Neuron (in vitro differentiated cells): Measurements from ENCODE around the gene TNFRSF4.

Source experiments
- H2AFZ ChIP-seq: one replicate; pipeline ENCODE4 v1.6.1; 2013; ENCODE audit warnings: low read depth, mild to moderate bottlenecking, inconsistent platforms, low read length, moderate library complexity
- H3K27me3 ChIP-seq: one replicate; pipeline ENCODE4 v1.6.1; 2013; ENCODE audit warnings: low read length; ENCODE audit not compliant: insufficient read depth
- H3K36me3 ChIP-seq: one replicate; pipeline ENCODE4 v1.6.1; 2013; ENCODE audit warnings: low read length; ENCODE audit not compliant: insufficient read depth
- H3K4me1 ChIP-seq: one replicate; pipeline ENCODE4 v1.6.1; 2013; ENCODE audit warnings: low read length; ENCODE audit not compliant: insufficient read depth
- H3K4me3 ChIP-seq: 2 replicates; pipeline ENCODE4 v1.5.1; 2013; ENCODE audit warnings: mild to moderate bottlenecking, low read length, moderate library complexity
- H3K9me3 ChIP-seq: one replicate; pipeline ENCODE4 v1.6.1; 2013; ENCODE audit warnings: low read length

TNFRSF4 gene

DNA sequence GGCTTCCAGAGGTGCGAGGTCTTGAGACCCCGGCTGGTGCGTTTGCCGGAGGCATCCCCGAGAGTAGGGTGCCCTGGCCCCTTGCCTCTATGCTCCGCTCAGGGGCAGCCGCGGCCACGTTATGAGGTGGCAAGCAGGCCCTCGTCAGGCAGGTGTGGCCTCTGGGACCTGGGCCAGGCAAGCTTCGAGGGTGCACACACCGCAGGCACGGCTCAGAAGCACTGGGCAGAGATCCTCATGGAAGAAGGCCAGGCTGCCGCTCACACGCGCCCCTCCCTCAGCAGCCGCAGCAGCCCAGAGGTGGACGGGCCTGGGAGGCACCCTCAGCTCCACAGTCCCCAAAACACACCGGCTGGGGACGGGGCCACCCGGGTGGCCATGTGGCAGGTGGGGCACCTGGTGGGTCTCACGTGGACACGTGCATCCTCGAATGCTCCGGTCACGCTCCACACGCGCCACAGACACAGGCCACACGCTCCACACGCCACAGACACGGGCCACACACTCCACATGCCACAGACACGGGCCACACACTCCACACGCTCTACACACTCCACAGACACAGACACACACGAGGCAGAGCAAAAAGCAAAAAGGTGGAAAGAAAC, 11.4 kb upstream of the TNFRSF4 start:
- Histone ChIP-seq H3K27me3 (no peaks in the 10 kb centered on the region), H2AFZ (no peak overlapping the region), H3K4me1 (peaks cover 4% of the 10 kb centered on the region), H3K4me3 (no peak overlapping the region), H3K9me3 (no peaks in the 10 kb centered on the region), H3K36me3 (peaks cover 59% of the 10 kb centered on the region)

DNA sequence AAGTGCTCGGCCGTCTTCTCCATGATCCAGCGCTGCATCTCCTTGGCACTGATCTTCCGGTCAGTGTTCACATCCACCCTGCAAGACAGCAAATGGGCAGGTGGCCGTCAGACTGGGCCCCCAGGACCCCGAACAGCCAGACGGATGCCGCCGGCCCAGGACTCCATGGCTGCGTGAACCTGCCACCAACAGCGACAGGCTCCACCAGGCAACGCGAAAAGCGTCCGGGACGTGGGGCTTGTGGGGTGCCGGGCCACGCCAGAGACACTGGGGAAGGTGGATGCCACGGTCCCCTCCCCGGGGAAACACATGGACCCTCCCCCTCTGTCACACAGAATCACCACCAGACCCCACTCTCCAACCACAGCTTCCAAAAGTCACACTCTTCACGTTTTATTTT, 9.9 kb upstream of the TNFRSF4 start:
- Histone ChIP-seq H3K4me3 (no peak overlapping the region), H3K36me3 (peaks cover 61% of the 10 kb centered on the region), H3K27me3 (no peaks in the 10 kb centered on the region), H2AFZ (no peak overlapping the region), H3K9me3 (no peaks in the 10 kb centered on the region), H3K4me1 (no peaks in the 10 kb centered on the region)

DNA sequence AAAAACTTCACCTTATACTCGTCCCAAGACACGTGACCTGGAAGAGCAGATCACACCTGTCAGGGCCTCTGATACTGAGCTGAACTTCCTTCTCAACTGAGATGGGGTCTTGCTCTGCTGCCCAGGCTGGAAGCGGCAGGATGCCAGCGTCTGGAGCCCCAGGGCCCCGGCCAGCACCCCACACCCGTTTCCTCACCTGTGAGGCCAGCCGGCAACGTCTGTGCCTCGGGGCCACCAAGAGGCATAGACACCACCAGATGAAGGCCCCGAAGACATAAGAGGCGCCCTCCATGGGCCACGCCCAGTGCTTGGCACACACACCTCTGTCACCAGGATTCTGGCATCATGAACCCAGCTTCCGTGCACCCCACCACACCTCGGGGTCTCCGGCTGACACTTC, 9.4 kb upstream of the TNFRSF4 start:
- H3K27me3 ChIP-seq: no peaks in the 10 kb centered on the region
- H3K9me3 ChIP-seq: no peaks in the 10 kb centered on the region
- no peak overlapping the region for H2AFZ ChIP-seq
- no peaks in the 10 kb centered on the region for H3K4me1 ChIP-seq
- H3K4me3 ChIP-seq: no peak overlapping the region
- peaks cover 61% of the 10 kb centered on the region for H3K36me3 ChIP-seq

DNA sequence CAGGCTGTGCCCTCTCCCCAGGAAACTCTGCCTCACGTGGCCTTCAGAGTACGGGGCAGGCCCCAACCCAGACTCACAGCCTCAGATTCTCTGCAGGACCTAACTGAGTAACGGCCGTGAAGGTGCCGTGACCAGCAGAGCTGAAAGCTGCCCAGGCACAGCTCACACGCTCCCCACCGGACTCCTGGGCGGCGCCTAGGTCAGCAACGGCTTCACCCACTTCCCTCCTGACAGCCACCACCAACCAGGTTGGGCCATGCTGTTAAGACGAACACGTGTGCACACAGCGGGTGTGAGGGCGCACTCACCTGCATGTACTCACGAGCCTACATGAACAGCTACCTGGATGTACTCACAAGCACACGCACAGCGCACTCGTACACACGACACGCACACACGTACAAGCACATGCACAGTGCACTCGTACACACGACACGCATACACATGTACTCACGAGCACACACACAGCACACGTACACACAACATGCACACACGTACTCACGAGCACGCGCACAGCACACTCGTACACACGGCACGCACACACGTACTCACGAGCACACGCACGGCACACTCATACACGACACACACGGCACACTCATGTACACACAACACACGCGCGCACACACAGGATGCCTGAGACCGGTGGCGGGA, 8.7 kb upstream of the TNFRSF4 start:
- peaks cover 61% of the 10 kb centered on the region for H3K36me3 ChIP-seq
- H2AFZ ChIP-seq: no peak overlapping the region
- H3K4me3 ChIP-seq: no peak overlapping the region
- H3K9me3 ChIP-seq: no peaks in the 10 kb centered on the region
- H3K27me3 ChIP-seq: no peaks in the 10 kb centered on the region
- no peaks in the 10 kb centered on the region for H3K4me1 ChIP-seq

DNA sequence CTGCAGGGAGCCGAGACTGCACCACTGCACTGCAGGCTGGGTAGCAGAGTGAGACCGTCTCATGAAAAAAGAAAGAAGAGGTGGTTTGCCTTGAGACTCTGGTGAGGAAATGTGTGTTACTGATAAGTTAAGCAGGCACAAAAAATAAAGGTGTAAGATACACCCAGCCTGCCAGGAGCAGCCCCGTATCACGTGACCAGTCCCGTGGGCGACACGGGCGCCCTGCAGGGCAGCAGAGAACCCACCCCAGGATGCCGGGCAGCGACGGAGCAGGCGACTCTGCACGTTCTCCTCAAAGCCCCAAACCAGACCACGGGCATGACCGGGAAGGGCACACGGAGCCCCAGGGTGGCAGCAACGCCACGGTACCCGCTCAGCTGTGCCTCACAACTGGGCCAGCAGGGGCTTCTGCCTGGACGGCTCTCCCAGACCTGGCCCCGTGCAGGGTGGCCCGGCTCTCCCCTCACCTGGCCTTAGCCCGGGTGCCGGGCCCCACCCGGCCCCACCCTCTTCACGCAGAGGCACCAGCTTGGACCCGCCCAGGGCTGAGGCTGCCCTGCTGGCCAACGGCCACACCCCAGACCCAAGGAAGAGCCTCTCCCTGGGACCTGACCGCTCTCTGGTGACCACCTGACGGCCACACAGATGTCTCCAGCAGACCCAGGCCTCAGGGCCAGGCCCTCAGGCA, 8.1 kb upstream of the TNFRSF4 start:
- Histone ChIP-seq H3K4me1 (no peaks in the 10 kb centered on the region), H3K27me3 (no peaks in the 10 kb centered on the region), H2AFZ (no peak overlapping the region), H3K36me3 (peaks cover 64% of the 10 kb centered on the region), H3K9me3 (no peaks in the 10 kb centered on the region), H3K4me3 (no peak overlapping the region)

DNA sequence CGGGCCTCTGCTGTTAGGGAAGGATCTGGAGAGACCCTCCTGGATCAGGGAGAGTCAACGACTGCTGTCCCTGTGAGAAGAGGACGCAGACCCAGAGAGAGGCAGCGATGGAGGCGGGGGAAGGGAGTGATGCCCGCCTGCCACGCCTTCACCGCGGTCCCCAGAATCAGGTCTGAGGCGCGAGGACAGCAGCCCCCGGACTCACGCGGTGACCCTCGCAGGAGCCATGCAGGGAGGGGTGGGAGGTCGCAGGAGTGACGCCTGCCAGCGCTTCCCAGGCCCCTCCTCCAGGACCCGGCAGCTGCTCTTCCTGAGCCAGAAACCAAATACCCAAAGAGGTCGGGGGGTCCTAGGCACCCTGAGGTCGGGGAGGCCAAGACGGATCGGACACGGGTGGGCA, 6.2 kb upstream of the TNFRSF4 start:
- Histone ChIP-seq H3K4me3 (no peak overlapping the region), H2AFZ (no peak overlapping the region), H3K9me3 (no peaks in the 10 kb centered on the region), H3K36me3 (peaks cover 62% of the 10 kb centered on the region), H3K27me3 (no peaks in the 10 kb centered on the region), H3K4me1 (no peaks in the 10 kb centered on the region)

DNA sequence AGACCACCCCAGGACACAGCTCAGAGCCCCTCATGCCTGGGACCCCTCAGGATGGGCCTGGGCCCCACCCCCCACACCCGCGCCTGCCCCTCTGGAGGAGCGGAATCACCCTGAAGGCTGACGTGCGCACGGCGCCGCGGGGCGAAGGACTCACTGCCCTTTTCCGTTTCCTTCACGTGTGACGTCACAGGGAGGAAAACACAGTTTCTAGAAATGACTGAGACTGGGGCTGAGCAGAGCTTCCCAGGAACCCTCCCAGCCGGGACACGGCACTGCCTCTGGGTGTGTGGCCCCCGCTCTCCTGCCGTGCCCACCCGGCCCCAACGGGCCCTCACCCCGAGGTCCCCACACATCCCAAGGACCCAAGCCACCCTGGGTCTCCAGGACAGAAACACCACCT, 5.4 kb upstream of the TNFRSF4 start:
- Histone ChIP-seq H3K36me3 (peaks cover 53% of the 10 kb centered on the region), H3K4me1 (no peaks in the 10 kb centered on the region), H3K4me3 (no peak overlapping the region), H2AFZ (no peak overlapping the region), H3K27me3 (no peaks in the 10 kb centered on the region), H3K9me3 (no peaks in the 10 kb centered on the region)

DNA sequence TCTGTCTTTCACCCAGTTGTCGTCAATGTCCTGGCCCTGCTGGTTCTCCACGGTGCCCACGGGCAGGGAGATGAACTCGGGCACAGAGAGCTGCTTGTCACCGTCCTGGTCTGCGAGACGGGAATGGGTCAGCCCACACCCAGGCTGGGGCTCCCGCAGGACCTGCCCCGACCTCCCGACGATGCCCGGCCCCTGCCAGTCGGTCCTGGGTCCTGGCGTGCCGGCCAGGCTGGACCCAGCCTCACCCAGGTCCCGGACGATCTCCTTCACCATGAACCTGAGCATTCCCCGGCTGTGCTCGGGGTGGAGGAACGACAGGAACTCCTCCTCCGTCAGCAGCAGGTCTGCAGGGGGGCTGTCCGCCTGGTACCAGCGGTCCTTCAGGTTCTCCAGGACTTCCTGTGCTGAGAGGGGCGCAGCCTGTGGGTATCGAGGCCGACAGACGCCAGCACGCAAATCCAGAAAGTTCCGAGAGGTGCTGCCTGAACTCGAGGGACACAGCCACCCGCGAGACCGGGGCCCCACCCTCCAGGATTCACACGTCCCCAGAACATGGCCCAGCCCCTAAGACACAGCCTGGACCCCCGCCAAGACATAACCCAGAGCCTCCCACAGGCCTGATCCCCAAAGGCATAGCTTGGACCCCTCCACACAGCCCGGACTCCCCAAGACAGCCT, 4.7 kb upstream of the TNFRSF4 start:
- H3K4me3 ChIP-seq: no peak overlapping the region
- no peaks in the 10 kb centered on the region for H3K4me1 ChIP-seq
- no peak overlapping the region for H2AFZ ChIP-seq
- no peaks in the 10 kb centered on the region for H3K9me3 ChIP-seq
- no peaks in the 10 kb centered on the region for H3K27me3 ChIP-seq
- H3K36me3 ChIP-seq: peaks cover 53% of the 10 kb centered on the region

DNA sequence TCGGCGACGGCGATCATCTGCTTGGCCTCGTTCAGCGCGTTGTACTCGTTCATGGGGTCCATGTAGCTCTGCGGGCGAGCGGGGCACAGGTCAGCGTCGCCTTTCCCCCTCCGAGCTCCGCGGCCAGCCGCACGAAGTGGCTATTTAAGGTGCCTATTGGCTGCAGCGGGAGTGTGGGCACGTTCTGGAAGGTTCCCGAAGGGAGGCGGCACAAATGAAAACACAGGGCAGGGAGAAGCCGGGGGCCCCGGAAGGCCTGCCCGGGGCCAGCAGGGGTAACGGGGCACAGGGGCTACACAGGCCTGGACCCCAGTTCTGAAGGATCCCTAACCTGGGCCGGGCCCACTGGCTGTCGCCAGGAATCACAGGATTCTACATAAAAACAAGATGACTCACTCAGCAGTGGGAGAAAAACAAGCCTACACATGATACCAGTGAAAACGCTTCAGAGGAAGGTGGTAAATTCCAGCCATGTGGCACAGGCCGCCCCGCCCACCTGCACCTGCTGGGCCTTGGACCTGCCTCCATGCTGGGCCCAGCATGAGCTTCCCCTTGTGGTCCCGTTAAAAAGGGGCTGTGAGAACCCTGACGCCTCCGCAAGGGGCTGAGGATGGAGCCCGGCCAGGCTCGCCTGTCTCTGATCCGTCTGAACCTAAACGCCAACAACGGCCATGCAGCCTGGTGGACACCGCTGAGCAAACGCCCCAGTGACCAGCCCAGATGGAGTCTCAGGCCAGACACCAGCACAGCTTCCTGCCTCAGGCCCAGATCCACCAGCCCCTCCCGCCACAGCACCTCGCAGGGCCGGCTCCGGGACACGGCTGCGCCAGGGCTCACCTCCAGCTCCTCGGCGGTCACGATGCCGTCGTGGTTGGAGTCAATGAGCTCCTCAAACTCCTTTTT, 3.9 kb upstream of the TNFRSF4 start:
- no peaks in the 10 kb centered on the region for H3K9me3 ChIP-seq
- no peak overlapping the region for H2AFZ ChIP-seq
- no peaks in the 10 kb centered on the region for H3K27me3 ChIP-seq
- no peaks in the 10 kb centered on the region for H3K4me1 ChIP-seq
- peaks cover 46% of the 10 kb centered on the region for H3K36me3 ChIP-seq
- H3K4me3 ChIP-seq: no peak overlapping the region

DNA sequence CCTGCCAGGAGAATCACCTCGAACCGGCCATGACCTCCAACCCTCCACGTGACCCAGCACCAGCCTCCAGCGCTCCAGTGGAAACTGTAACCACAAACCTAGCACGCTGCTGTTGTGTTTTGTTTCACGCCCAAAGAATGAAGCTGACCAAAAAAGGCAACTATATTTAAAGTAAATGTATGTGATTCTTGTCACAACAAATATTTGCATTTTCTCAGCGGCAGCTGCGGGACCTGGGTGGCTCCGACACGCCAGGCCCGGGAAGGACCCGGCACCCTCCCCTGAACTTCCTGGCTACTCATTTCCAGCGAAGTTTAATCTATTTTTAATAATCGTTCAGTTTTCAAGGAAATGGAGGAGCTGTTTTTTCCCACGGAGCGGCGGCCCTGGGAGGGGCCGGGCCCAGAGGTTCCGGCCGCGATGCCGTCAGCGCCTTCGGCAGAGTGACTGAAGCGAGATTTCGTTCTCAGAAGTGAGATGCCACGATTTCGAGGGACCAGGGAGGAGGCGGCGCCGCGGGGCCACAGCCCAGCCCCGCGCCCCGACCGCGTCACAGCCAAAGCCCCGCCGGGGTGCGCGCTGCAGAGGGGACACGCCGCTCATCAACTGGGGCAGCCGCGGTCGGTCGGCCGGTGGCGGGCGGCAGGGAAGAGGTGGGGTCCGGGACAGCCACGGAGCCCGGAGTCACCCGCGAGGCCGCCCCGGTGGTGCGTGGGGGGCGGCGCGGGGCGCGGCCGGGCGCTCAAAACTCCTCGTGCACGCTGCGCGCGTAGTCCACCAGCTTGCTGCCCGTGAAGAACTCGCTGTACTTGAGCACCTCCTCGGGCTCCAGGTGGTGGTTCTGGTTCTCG, 3.0 kb upstream of the TNFRSF4 start:
- no peak overlapping the region for H3K4me3 ChIP-seq

DNA sequence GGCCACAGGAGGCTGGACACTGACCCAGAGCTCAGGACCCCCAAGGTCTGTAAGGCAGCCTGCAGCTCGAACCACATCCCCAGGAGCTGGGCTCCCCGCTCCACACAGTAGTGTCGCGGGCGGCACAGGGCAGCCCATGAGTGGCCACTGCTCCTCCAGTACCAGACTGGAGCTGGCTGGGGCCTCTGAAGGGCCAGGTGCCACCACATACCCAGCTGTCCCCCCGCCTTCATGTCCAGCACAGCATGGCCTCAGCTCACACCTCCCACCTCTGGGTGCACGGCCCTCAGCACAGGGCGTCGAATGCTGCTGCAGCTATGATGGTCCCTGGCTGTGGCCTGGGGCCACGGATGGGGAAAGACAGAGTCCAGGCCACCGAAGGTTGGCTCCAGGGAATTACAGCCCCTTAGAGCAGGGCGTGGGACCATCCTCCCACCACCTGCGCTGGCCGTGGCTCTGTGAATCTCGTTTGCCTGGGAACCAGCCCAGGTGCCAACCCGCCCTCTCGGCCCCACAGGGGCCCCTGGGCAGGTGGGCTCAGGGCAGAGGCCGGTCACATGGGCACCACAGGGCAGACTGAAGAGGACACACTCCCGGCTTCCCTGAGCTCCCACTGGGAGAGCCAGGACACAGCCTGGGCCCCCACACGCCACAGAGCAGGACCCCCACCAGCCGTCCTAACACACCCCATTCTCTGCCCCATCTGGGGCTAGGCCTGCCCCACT, 2.1 kb upstream of the TNFRSF4 start:
- Histone ChIP-seq H2AFZ (no peak overlapping the region), H3K9me3 (no peaks in the 10 kb centered on the region), H3K36me3 (peaks cover 35% of the 10 kb centered on the region), H3K4me3 (no peak overlapping the region), H3K27me3 (no peaks in the 10 kb centered on the region), H3K4me1 (no peaks in the 10 kb centered on the region)

More for the DNA sequence above, 3.0 kb upstream of the TNFRSF4 start:
- Histone ChIP-seq H2AFZ (no peak overlapping the region), H3K36me3 (peaks cover 39% of the 10 kb centered on the region), H3K4me1 (no peaks in the 10 kb centered on the region), H3K9me3 (no peaks in the 10 kb centered on the region), H3K27me3 (no peaks in the 10 kb centered on the region)
